Neural progenitor cell (in vitro differentiated cells): ENCODE measurements around the gene STRADB. TPM values are rescaled to one million over a fixed set of nuclear protein-coding genes. Genes with fewer than 3 reads are reported as not detected.

Experiments used
- DNase-seq: peaks from one replicate; pipeline ENCODE4 v3.0.0-alpha.2; 2016; ENCODE audit warnings: low spot score
- H2AFZ ChIP-seq: fragments of 200-600 bp; sonication (generic); replicated peaks from 2 replicates; pipeline ENCODE4 v1.6.1; 2016; ENCODE audit warnings: antibody characterized with exemption
- H3F3A ChIP-seq: fragments of 200-600 bp; sonication (generic); 2 replicates; pipeline ENCODE4 v1.6.1; 2016; ENCODE audit warnings: antibody characterized with exemption, low read depth
- H3K27ac ChIP-seq: fragments of 200-600 bp; sonication (generic); 2 replicates; pipeline ENCODE4 v1.5.1; 2016; ENCODE audit warnings: mild to moderate bottlenecking
- H3K27me3 ChIP-seq: fragments of 200-600 bp; sonication (generic); 2 replicates; pipeline ENCODE4 v1.6.1; 2016; ENCODE audit warnings: mild to moderate bottlenecking, moderate library complexity
- H3K36me3 ChIP-seq: fragments of 200-600 bp; sonication (generic); 2 replicates; pipeline ENCODE4 v1.5.1; 2016
- H3K4me1 ChIP-seq: fragments of 200-600 bp; sonication (generic); 2 replicates; pipeline ENCODE4 v1.6.1; 2016; ENCODE audit warnings: mixed run types
- H3K4me2 ChIP-seq: fragments of 200-600 bp; sonication (generic); 2 replicates; pipeline ENCODE4 v1.6.1; 2016
- H3K4me3 ChIP-seq: fragments of 200-600 bp; sonication (generic); 2 replicates; pipeline ENCODE4 v1.5.1; 2016
- H3K79me2 ChIP-seq: fragments of 200-600 bp; sonication (generic); 2 replicates; pipeline ENCODE4 v1.6.1; 2016; ENCODE audit warnings: low read depth
- H3K9ac ChIP-seq: fragments of 200-600 bp; sonication (generic); 2 replicates; pipeline ENCODE4 v1.6.1; 2016
- H3K9me3 ChIP-seq: fragments of 200-600 bp; sonication (generic); 2 replicates; pipeline ENCODE4 v1.5.1; 2016; ENCODE audit warnings: low read depth
- H4K20me1 ChIP-seq: fragments of 200-600 bp; sonication (generic); 2 replicates; pipeline ENCODE4 v1.6.1; 2016; ENCODE audit warnings: low read depth
- H3K27ac Mint-ChIP-seq: 3 replicates; pipeline ENCODE4 v1.8.0; 2021; ENCODE audit warnings: mixed read lengths
- H3K27me3 Mint-ChIP-seq: 2 replicates; pipeline ENCODE4 v1.8.0; 2022; ENCODE audit warnings: low read depth, mild to moderate bottlenecking, inconsistent platforms, moderate library complexity, mixed read lengths; ENCODE audit not compliant: insufficient read depth
- H3K36me3 Mint-ChIP-seq: 3 replicates; pipeline ENCODE4 v1.8.0; 2021; ENCODE audit warnings: mixed read lengths
- H3K4me1 Mint-ChIP-seq: 3 replicates; pipeline ENCODE4 v1.8.0; 2021; ENCODE audit warnings: mixed read lengths
- H3K4me3 Mint-ChIP-seq: 3 replicates; pipeline ENCODE4 v1.8.0; 2021; ENCODE audit warnings: mild to moderate bottlenecking, moderate library complexity, mixed read lengths
- H3K9me3 Mint-ChIP-seq: 3 replicates; pipeline ENCODE4 v1.8.0; 2020; ENCODE audit warnings: mixed read lengths
- EZH2 ChIP-seq: fragments of 200-600 bp; sonication (generic); IDR thresholded peaks from 2 replicates; pipeline ENCODE4 v1.6.1; 2017; ENCODE audit warnings: antibody characterized with exemption, mild to moderate bottlenecking, moderate library complexity
- EZH2phosphoT487 ChIP-seq: fragments of 200-600 bp; sonication (generic); IDR thresholded peaks from 2 replicates; pipeline ENCODE4 v1.6.1; 2017; ENCODE audit warnings: antibody characterized with exemption
- total RNA-seq: library from RNA; depleted of rRNA; stranded (reverse); fragments of >200 nt; gene quantifications from 2 replicates; pipeline ENCODE4 v1.2.3, GENCODE V29; 2015; ENCODE audit warnings: low replicate concordance
- TF ChIP-seq, protein P1 (sequence below): fragments of 200-600 bp; sonication (generic); IDR thresholded peaks from 2 replicates; pipeline ENCODE4 v1.5.1; 2017; ENCODE audit warnings: antibody characterized with exemption, mild to moderate bottlenecking

The STRADB gene
- total RNA-seq, 1 donor from 2014 or later: 79.4 TPM

DNA sequence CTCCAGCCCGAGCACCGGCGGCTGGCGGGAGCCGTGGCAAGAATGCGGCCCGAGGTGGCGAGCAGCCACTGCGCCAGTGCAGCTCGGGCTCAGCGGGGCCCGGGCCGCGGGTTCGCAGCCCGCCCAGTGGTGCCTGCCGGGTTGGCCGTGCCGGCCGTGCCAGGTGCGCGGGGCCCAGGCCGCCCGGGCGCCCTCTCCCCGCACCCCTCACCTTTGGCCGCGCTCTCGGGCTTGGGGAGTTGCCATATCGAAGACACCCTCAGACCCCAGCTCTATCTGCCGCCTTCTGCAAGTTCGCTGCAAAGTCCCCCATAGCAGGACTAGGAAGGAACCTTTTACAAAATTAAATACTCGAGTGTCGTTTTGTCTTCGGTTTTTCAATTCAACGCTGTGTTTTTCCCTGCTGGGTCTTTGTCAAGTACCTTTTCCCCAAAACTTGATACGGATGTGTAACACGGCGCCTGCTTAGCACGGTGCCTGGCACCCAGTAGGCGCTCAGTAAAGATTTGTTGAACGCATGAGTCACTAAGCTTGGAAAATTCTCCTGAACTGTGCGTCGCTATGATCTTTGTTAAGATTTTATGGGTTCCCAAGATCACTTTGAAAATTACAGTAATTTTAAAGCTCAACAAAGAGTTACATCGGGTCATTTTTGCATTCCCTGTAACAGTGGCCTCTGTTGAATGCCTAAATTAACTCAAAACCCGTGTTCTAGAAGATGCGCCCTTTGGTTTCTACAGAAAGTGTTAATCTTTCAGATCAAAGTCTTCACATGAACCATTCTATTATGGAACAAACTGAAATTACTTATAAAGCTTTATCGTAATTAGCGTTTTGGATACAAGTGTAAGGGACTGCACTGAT lies 750 bp downstream of the STRADB start:
- Mint-ChIP-seq H3K4me3 (peak overlapping the region; percentile 96), H3K27me3 (no peaks in the 10 kb centered on the region), H3K27ac (peak overlapping the region; percentile 89), H3K36me3 (no peaks in the 10 kb centered on the region), H3K4me1 (peaks cover 22% of the 10 kb centered on the region), H3K9me3 (no peaks in the 10 kb centered on the region)
- H3K9me3 ChIP-seq: no peaks in the 10 kb centered on the region
- peaks cover 10% of the 10 kb centered on the region for H3K4me1 ChIP-seq
- H3K27ac ChIP-seq: peak overlapping the region; percentile 65
- H2AFZ ChIP-seq: peak overlapping the region; percentile 84
- H3F3A ChIP-seq: peaks cover 16% of the 10 kb centered on the region
- no peak for DNase-seq
- H3K27me3 ChIP-seq: peaks cover 6% of the 10 kb centered on the region
- peak overlapping the region; percentile 41 for H3K9ac ChIP-seq
- peak overlapping the region; percentile 84 for H3K4me2 ChIP-seq
- no peaks in the 10 kb centered on the region for H3K36me3 ChIP-seq
- peaks cover 7% of the 10 kb centered on the region for H4K20me1 ChIP-seq
- TF ChIP-seq, protein P1, sequence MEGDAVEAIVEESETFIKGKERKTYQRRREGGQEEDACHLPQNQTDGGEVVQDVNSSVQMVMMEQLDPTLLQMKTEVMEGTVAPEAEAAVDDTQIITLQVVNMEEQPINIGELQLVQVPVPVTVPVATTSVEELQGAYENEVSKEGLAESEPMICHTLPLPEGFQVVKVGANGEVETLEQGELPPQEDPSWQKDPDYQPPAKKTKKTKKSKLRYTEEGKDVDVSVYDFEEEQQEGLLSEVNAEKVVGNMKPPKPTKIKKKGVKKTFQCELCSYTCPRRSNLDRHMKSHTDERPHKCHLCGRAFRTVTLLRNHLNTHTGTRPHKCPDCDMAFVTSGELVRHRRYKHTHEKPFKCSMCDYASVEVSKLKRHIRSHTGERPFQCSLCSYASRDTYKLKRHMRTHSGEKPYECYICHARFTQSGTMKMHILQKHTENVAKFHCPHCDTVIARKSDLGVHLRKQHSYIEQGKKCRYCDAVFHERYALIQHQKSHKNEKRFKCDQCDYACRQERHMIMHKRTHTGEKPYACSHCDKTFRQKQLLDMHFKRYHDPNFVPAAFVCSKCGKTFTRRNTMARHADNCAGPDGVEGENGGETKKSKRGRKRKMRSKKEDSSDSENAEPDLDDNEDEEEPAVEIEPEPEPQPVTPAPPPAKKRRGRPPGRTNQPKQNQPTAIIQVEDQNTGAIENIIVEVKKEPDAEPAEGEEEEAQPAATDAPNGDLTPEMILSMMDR: no peak
- H3K4me3 ChIP-seq: peak overlapping the region; percentile 92
- peaks cover 18% of the 10 kb centered on the region for H3K79me2 ChIP-seq

DNA sequence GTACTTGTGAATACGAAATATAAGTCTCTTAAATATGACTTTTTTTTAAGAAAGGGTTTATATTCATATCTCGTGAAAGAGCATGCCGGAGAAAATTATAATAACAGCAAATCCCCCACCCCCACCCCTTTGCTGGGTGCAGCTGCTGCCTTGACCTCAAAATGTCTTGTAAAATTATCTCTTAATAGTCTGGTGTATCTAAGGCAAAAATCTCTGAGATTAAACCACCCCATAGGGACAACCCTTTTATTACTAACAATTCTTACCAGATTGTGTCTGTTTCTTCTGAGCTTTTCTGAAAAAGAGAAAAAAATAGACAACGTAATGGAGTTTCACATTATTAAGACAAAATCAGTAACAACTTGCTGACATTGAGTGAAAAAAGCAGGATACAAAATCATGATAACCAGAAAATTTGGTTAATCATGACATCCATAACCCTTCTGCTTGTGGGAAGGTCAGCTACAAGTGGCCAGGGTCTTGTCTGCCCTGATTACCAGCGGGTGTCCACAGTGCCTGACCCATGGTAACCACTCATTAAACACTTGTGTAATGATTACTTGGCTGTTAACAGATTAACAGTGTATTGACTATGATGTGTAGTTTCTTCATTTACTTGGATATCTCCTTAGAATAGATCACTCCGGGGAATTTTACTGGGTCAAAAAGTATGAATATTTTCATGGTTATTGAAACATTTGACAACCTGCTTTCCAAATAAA lies 1.5 kb downstream of the STRADB start:
- TF ChIP-seq, protein P1: no peak
- no peak for TF ChIP-seq EZH2
- no peak for TF ChIP-seq EZH2phosphoT487
- Mint-ChIP-seq H3K9me3 (no peaks in the 10 kb centered on the region), H3K36me3 (no peaks in the 10 kb centered on the region), H3K27me3 (no peaks in the 10 kb centered on the region), H3K4me1 (peaks cover 22% of the 10 kb centered on the region), H3K4me3 (peak overlapping the region; percentile 96), H3K27ac (no peak overlapping the region)
- Histone ChIP-seq H3K36me3 (no peaks in the 10 kb centered on the region), H3K27ac (no peak overlapping the region), H3F3A (peaks cover 16% of the 10 kb centered on the region), H2AFZ (no peak overlapping the region), H3K27me3 (peaks cover 6% of the 10 kb centered on the region), H3K4me3 (peak overlapping the region; percentile 92), H4K20me1 (peaks cover 7% of the 10 kb centered on the region), H3K4me2 (peak overlapping the region; percentile 84), H3K4me1 (peaks cover 10% of the 10 kb centered on the region), H3K9ac (no peak overlapping the region), H3K79me2 (peaks cover 18% of the 10 kb centered on the region), H3K9me3 (no peaks in the 10 kb centered on the region)
- DNase-seq: no peak

DNA sequence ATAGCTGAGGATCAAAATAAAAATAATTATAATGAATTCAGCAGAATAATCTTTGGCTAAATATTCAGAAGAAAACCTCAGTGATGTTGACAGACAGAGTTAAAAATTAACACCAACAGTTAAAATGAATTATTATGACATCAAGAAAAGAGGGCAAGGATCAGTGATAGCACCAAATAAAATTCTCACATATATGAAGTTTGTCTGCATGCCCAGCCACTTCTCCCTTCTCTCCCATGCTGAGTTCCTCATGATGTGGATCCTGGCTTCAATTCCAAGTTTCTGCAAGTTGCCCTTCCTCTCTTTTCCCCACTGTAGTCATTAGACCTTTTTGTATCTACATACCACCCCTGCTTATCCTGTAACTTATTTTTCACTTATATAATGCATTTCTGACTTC lies 6.8 kb downstream of the STRADB start:
- Mint-ChIP-seq H3K4me3 (no peak overlapping the region), H3K27me3 (no peaks in the 10 kb centered on the region), H3K4me1 (peaks cover 5% of the 10 kb centered on the region), H3K27ac (no peak overlapping the region), H3K36me3 (peaks cover 28% of the 10 kb centered on the region), H3K9me3 (no peaks in the 10 kb centered on the region)
- Histone ChIP-seq H2AFZ (no peak overlapping the region), H4K20me1 (no peaks in the 10 kb centered on the region), H3K27ac (no peak overlapping the region), H3K4me2 (no peak overlapping the region), H3K27me3 (no peaks in the 10 kb centered on the region), H3K9ac (no peak overlapping the region), H3K79me2 (no peaks in the 10 kb centered on the region), H3K4me1 (no peaks in the 10 kb centered on the region), H3K9me3 (no peaks in the 10 kb centered on the region), H3K4me3 (no peak overlapping the region), H3K36me3 (no peaks in the 10 kb centered on the region), H3F3A (no peaks in the 10 kb centered on the region)
- TF ChIP-seq EZH2phosphoT487 (no peak), EZH2 (no peak)
- TF ChIP-seq, protein P1: no peak
- DNase-seq: no peak
